HEK293 (cell line): Measurements from ENCODE around the gene WDR70.
"Not testable (repeated sequence)": the region's sequence is repeated elsewhere in the genome, so short reads cannot be mapped to it uniquely, and the experiment has no call there.

ENCODE experiments used
- CTCF ChIA-PET: fragments of 350-600 bp; formaldehyde crosslinking; extraction: SDS; loops from one replicate; lab custom pipeline; 2021; ENCODE audit warnings: antibody characterized with exemption; lab: Yijun Ruan, JAX
- POLR2A ChIA-PET: fragments of 300-600 bp; formaldehyde crosslinking; extraction: SDS; loops from one replicate; lab custom pipeline; 2020; ENCODE audit warnings: antibody characterized with exemption, inconsistent platforms; lab: Yijun Ruan, JAX
- H3K27ac ChIP-seq: fragments of 200-500 bp; sonication (Bioruptor generic); 2 replicates; pipeline ENCODE4 v1.5.1; 2014; ENCODE audit warnings: low read depth, low read length, control low read depth, inconsistent platforms; ENCODE audit errors: extremely low read depth
- H3K36me3 ChIP-seq, 2 experiments: fragments of 200-500 bp in 1 of 2; sonication (Bioruptor generic) in 1 of 2; 1 replicate in 1 of 2; 2 replicates in 1 of 2; pipeline ENCODE4 v1.5.1; 2014 to 2017; ENCODE audit warnings: inconsistent platforms in 2 of 2, low read length in 2 of 2; ENCODE audit not compliant: control insufficient read depth in 2 of 2, insufficient read depth in 1 of 2
- H3K4me1 ChIP-seq: fragments of 200-500 bp; sonication (Bioruptor generic); 2 replicates; pipeline ENCODE4 v1.5.1; 2014; ENCODE audit warnings: mild to moderate bottlenecking, low read length, inconsistent platforms; ENCODE audit not compliant: control insufficient read depth, insufficient read depth
- H3K4me3 ChIP-seq: 2 replicates; pipeline ENCODE4 v1.5.1; 2011; ENCODE audit warnings: low read depth, mild to moderate bottlenecking, control low read depth, low read length, moderate library complexity
- H3K9me3 ChIP-seq: fragments of 200-500 bp; sonication (Bioruptor generic); 2 replicates; pipeline ENCODE4 v1.5.1; 2014; ENCODE audit warnings: low read depth, low read length, inconsistent platforms; ENCODE audit not compliant: control insufficient read depth, insufficient read depth
- GLI2 ChIP-seq: fragments of 450-650 bp; formaldehyde crosslinking; IDR thresholded peaks from 2 replicates; pipeline ENCODE4; 2017; ENCODE audit warnings: missing biosample characterization, missing genetic modification characterization, low read depth, borderline replicate concordance
- HOXC10 ChIP-seq: sonication (generic); formaldehyde crosslinking; IDR thresholded peaks from 2 replicates; pipeline ENCODE4 v1.8.1; 2023; ENCODE audit warnings: mild to moderate bottlenecking, missing genetic modification reagents
- MEIS1 ChIP-seq: sonication (generic); formaldehyde crosslinking; IDR thresholded peaks from 2 replicates; pipeline ENCODE4 v1.8.1; 2022; ENCODE audit warnings: missing genetic modification reagents, mild to moderate bottlenecking, borderline replicate concordance
- MYNN ChIP-seq: fragments of 450-650 bp; formaldehyde crosslinking; IDR thresholded peaks from 2 replicates; pipeline ENCODE4 v1.5.1; 2016; ENCODE audit warnings: missing biosample characterization, missing genetic modification characterization, borderline replicate concordance
- SP7 ChIP-seq: fragments of 450-650 bp; formaldehyde crosslinking; IDR thresholded peaks from 2 replicates; pipeline ENCODE4 v1.5.1; 2016; ENCODE audit warnings: missing biosample characterization, missing genetic modification characterization
- ZBTB44 ChIP-seq: fragments of 450-650 bp; IDR thresholded peaks from 2 replicates; pipeline ENCODE4 v1.5.1; 2018; ENCODE audit warnings: missing biosample characterization, mild to moderate bottlenecking, missing genetic modification characterization
- ZNF132 ChIP-seq: fragments of 450-650 bp; formaldehyde crosslinking; IDR thresholded peaks from 2 replicates; pipeline ENCODE4 v1.5.1; 2017; ENCODE audit warnings: missing biosample characterization, missing genetic modification characterization, borderline replicate concordance
- ZNF133 ChIP-seq: fragments of 450-650 bp; formaldehyde crosslinking; IDR thresholded peaks from 2 replicates; pipeline ENCODE4 v1.5.1; 2016; ENCODE audit warnings: missing biosample characterization, missing genetic modification characterization
- ZNF146 ChIP-seq: fragments of 450-650 bp; formaldehyde crosslinking; IDR thresholded peaks from 2 replicates; pipeline ENCODE4 v1.5.1; 2016; ENCODE audit warnings: missing biosample characterization, missing genetic modification characterization
- ZNF214 ChIP-seq: fragments of 450-650 bp; formaldehyde crosslinking; IDR thresholded peaks from 2 replicates; pipeline ENCODE4 v1.5.1; 2017; ENCODE audit warnings: missing biosample characterization, mild to moderate bottlenecking, missing genetic modification characterization, borderline replicate concordance
- ZNF274 ChIP-seq, 2 experiments: fragments of 200-500 bp in 1 of 2; fragments of 450-650 bp in 1 of 2; sonication (Bioruptor generic) in 1 of 2; formaldehyde crosslinking in 1 of 2; IDR thresholded peaks; 2 replicates each; pipeline versions ENCODE4 v1.5.1 to v1.6.1; 2014 to 2016; ENCODE audit warnings: borderline replicate concordance in 1 of 2, inconsistent platforms in 1 of 2, low read length in 1 of 2, missing biosample characterization in 1 of 2, missing genetic modification characterization in 1 of 2
- ZNF292 ChIP-seq: fragments of 450-650 bp; formaldehyde crosslinking; IDR thresholded peaks from 2 replicates; pipeline ENCODE4 v1.5.1; 2016; ENCODE audit warnings: low read depth, missing biosample characterization, missing genetic modification characterization, borderline replicate concordance
- ZNF341 ChIP-seq: fragments of 450-650 bp; formaldehyde crosslinking; IDR thresholded peaks from 2 replicates; pipeline ENCODE4; 2016; ENCODE audit warnings: low read depth, missing biosample characterization, missing genetic modification characterization
- ZNF416 ChIP-seq: fragments of 450-650 bp; formaldehyde crosslinking; IDR thresholded peaks from 2 replicates; pipeline ENCODE4 v1.5.1; 2016; ENCODE audit warnings: missing biosample characterization, missing genetic modification characterization
- ZNF521 ChIP-seq: fragments of 450-650 bp; formaldehyde crosslinking; IDR thresholded peaks from 2 replicates; pipeline ENCODE4 v1.5.1; 2017; ENCODE audit warnings: missing biosample characterization, mild to moderate bottlenecking, missing genetic modification characterization
- ZNF558 ChIP-seq: fragments of 450-650 bp; formaldehyde crosslinking; IDR thresholded peaks from 2 replicates; pipeline ENCODE4 v1.5.1; 2016; ENCODE audit warnings: missing biosample characterization, missing genetic modification characterization
- ZNF560 ChIP-seq: fragments of 450-650 bp; formaldehyde crosslinking; IDR thresholded peaks from 2 replicates; pipeline ENCODE4 v1.5.1; 2017; ENCODE audit warnings: missing biosample characterization, missing genetic modification characterization, borderline replicate concordance
- ZNF580 ChIP-seq: fragments of 450-650 bp; formaldehyde crosslinking; IDR thresholded peaks from 2 replicates; pipeline ENCODE4 v1.5.1; 2016; ENCODE audit warnings: missing biosample characterization, missing genetic modification characterization
- ZNF596 ChIP-seq: fragments of 450-650 bp; IDR thresholded peaks from 2 replicates; pipeline ENCODE4 v1.5.0; 2018; ENCODE audit warnings: missing biosample characterization, mild to moderate bottlenecking, missing genetic modification characterization, moderate library complexity
- ZNF600 ChIP-seq: fragments of 450-650 bp; formaldehyde crosslinking; IDR thresholded peaks from 2 replicates; pipeline ENCODE4 v1.5.1; 2016; ENCODE audit warnings: missing biosample characterization, missing genetic modification characterization
- ZNF623 ChIP-seq: fragments of 450-650 bp; formaldehyde crosslinking; IDR thresholded peaks from 2 replicates; pipeline ENCODE4 v1.5.1; 2016; ENCODE audit warnings: missing biosample characterization, missing genetic modification characterization
- ZNF624 ChIP-seq: fragments of 450-650 bp; formaldehyde crosslinking; IDR thresholded peaks from 2 replicates; pipeline ENCODE4 v1.5.1; 2017; ENCODE audit warnings: missing biosample characterization, missing genetic modification characterization
- ZNF704 ChIP-seq: fragments of 450-650 bp; formaldehyde crosslinking; IDR thresholded peaks from 2 replicates; pipeline ENCODE4 v1.5.1; 2016; ENCODE audit warnings: missing biosample characterization, missing genetic modification characterization
- ZNF791 ChIP-seq: fragments of 450-650 bp; formaldehyde crosslinking; IDR thresholded peaks from 2 replicates; pipeline ENCODE4 v1.5.1; 2016; ENCODE audit warnings: missing biosample characterization, missing genetic modification characterization
- TF ChIP-seq, protein P1 (sequence below): fragments of 450-650 bp; formaldehyde crosslinking; IDR thresholded peaks from 2 replicates; pipeline ENCODE4 v1.5.1; 2016; ENCODE audit warnings: missing biosample characterization, missing genetic modification characterization

WDR70 gene

GRCh38 chr5:37685816-37686215 lies 306.7 kb downstream of the WDR70 start (continued):
- TF ChIP-seq, protein P1, sequence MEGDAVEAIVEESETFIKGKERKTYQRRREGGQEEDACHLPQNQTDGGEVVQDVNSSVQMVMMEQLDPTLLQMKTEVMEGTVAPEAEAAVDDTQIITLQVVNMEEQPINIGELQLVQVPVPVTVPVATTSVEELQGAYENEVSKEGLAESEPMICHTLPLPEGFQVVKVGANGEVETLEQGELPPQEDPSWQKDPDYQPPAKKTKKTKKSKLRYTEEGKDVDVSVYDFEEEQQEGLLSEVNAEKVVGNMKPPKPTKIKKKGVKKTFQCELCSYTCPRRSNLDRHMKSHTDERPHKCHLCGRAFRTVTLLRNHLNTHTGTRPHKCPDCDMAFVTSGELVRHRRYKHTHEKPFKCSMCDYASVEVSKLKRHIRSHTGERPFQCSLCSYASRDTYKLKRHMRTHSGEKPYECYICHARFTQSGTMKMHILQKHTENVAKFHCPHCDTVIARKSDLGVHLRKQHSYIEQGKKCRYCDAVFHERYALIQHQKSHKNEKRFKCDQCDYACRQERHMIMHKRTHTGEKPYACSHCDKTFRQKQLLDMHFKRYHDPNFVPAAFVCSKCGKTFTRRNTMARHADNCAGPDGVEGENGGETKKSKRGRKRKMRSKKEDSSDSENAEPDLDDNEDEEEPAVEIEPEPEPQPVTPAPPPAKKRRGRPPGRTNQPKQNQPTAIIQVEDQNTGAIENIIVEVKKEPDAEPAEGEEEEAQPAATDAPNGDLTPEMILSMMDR (tag by site-specific recombination) = no peak
- TF ChIP-seq ZNF600 (tag by site-specific recombination) (no peak), ZNF274 (IDR thresholded peaks at IDR 0.05; ENCODE audit: low read length) (no peak), ZNF274 (tag by site-specific recombination; IDR thresholded peaks at IDR 0.05; ENCODE audit: borderline replicate concordance) (no peak), ZNF791 (tag by site-specific recombination) (no peak), ZNF133 (tag by site-specific recombination) (no peak), MYNN (tag by site-specific recombination) (no peak), GLI2 (tag by site-specific recombination) (no peak), MEIS1 (CRISPR knock-in tag) (no peak)

DNA sequence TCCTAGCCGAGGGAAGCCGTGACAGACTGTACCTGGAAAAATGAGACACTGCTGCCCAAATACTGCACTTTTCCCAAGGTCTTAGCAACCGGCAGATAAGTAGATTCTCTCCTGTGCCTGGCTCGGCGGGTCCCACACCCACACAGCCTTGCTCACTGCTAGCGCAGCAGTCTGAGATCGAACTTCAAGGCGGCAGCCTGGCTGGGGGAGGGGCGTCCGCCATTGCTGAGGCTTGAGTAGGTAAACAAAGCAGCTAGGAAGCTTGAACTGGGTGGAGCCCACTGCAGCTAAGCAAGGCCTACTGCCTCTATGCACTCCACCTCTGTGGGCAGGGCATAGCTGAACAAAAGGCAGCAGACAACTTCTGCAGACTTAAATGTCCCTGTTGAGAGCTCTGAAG lies 309.8 kb downstream of the WDR70 start:
- H3K4me3 ChIP-seq, CTCF ChIA-PET, H3K9me3 ChIP-seq, H3K27ac ChIP-seq, H3K36me3 ChIP-seq, H3K4me1 ChIP-seq, POLR2A ChIA-PET: not testable (repeated sequence)

- H3K36me3 ChIP-seq, POLR2A ChIA-PET, H3K4me3 ChIP-seq, H3K27ac ChIP-seq, CTCF ChIA-PET, H3K4me1 ChIP-seq, H3K9me3 ChIP-seq: not testable (repeated sequence)
- TF ChIP-seq ZNF580 (tag by site-specific recombination) = 0 out of 2 replicates have a peak, but pooled peaks have one; percentile 48
- TF ChIP-seq ZNF146 (tag by site-specific recombination) = peak; percentile 98
Observed at GRCh38 chr5:37694333-37694732, 315.2 kb downstream of the WDR70 start.

DNA sequence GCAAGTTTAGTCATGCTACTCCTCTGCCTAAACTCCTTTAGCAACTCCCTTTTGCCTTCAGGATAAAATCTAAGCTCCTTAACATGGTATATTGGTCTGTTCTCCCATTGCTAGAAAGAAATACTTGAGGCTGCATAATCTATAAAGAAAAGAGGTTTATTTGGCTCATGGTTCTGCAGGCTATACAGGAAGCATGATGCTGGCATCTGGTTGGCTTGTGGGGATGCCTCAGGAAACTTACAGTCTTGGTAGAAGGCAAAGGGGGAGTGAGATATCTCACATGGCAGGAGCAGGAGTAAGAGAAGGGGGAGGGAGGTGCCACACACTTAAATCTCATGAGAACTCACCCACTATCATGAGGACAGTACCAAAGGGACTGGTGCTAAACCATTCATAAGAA lies 315.7 kb downstream of the WDR70 start:
- ChIA-PET POLR2A (no interaction called here), CTCF (no interaction called here)
- no peak for TF ChIP-seq ZNF132 (tag by site-specific recombination)
- TF ChIP-seq ZNF624 (tag by site-specific recombination) = no peak
- TF ChIP-seq ZNF292 = no peak
- TF ChIP-seq ZNF623 (tag by site-specific recombination) = no peak
- TF ChIP-seq ZNF596 (tag by site-specific recombination) = no peak
- TF ChIP-seq ZNF704 (tag by site-specific recombination) = no peak
- TF ChIP-seq ZNF560 (tag by site-specific recombination) = no peak
- TF ChIP-seq ZNF341 (tag by site-specific recombination) = no peak
- TF ChIP-seq ZBTB44 (tag by site-specific recombination) = no peak
- no peak for TF ChIP-seq ZNF521 (tag by site-specific recombination)
- no peak for TF ChIP-seq ZNF214 (tag by site-specific recombination)
- TF ChIP-seq ZNF558 (tag by site-specific recombination) = no peak
- no peak for TF ChIP-seq MYNN (tag by site-specific recombination)
- TF ChIP-seq HOXC10 (CRISPR knock-in tag) = no peak
- no peak for TF ChIP-seq ZNF416
- no peak for TF ChIP-seq SP7 (tag by site-specific recombination)

More for the DNA sequence above, 315.7 kb downstream of the WDR70 start:
- Histone ChIP-seq H3K36me3 (no peaks in the 10 kb centered on the region; a peak in 1 of 3 replicates), H3K9me3 (no peaks in the 10 kb centered on the region), H3K27ac (no peak overlapping the region), H3K4me1 (peaks cover 6% of the 10 kb centered on the region; the same call in 1 of the 2 replicates), H3K4me3 (no peak overlapping the region)
